Upper lobe of left lung (tissue), 4 donors: ENCODE measurements around the gene SP3.

Source experiments
- CTCF ChIP-seq, 6 experiments: fragments of 450-650 bp in 4 of 6; fragments of 200-600 bp in 2 of 6; sonication (generic) in 2 of 6; IDR thresholded peaks; one replicate each; pipeline ENCODE4 v1.5.1; 2016 to 2019; ENCODE audit warnings: antibody characterized with exemption in 6 of 6
- POLR2A ChIP-seq, 4 donors: fragments of 450-650 bp; IDR thresholded peaks; one replicate each; pipeline ENCODE4 v1.5.1; 2016 to 2017; ENCODE audit warnings: antibody characterized with exemption in 4 of 4, mild to moderate bottlenecking in 2 of 4
- POLR2AphosphoS5 ChIP-seq, 2 donors: sonication (generic); formaldehyde crosslinking; IDR thresholded peaks; one replicate each; pipeline ENCODE4 v1.5.1; 2017; ENCODE audit warnings: antibody characterized with exemption in 2 of 2

- TF ChIP-seq CTCF (IDR thresholded peaks at IDR 0.05) (no peak), POLR2A (IDR thresholded peaks at IDR 0.05) (no peak), POLR2AphosphoS5 (IDR thresholded peaks at IDR 0.05) (no peak)
Measured at GRCh38 chr2:174007010-174007409, 41.8 kb upstream of the SP3 start.
